HCT116 (cell line): ENCODE measurements around the gene GGACT. TPM values are rescaled to one million over a fixed set of nuclear protein-coding genes. Genes with fewer than 3 reads are reported as not detected.

ENCODE experiments used
- ATAC-seq: fragments of 200-7000 bp; cut with Tn5 transposase; 2 replicates; pipeline ENCODE4 v1.9.1; 2020; ENCODE audit warnings: mild to moderate bottlenecking, moderate library complexity
- Bru-seq: library from RNA; stranded (reverse); fragments of 400-500 nt; gene quantifications from one replicate; lab custom pipeline; 2021; lab: Mats Ljungman, UMichigan
- BruChase-seq, 2 experiments: library from RNA; stranded (reverse); fragments of 400-500 nt; gene quantifications; one replicate each; lab custom pipeline; 2021; lab: Mats Ljungman, UMichigan
- BruUV-seq: library from RNA; stranded (reverse); fragments of 400-500 nt; replicated peaks from 2 replicates; lab custom pipeline; 2021; lab: Mats Ljungman, UMichigan
- CTCF ChIA-PET: fragments of 300-600 bp; sonication (Branson Sonifier 250); formaldehyde crosslinking; loops from one replicate; lab custom pipeline; 2021; ENCODE audit warnings: antibody characterized with exemption; lab: Charles Lee
- POLR2A ChIA-PET: fragments of 300-600, 350-600 bp; sonication (Branson Sonifier 250); formaldehyde crosslinking; loops from one replicate; lab custom pipeline; 2021; ENCODE audit warnings: antibody characterized with exemption; lab: Charles Lee
- RAD21 ChIA-PET, 2 experiments: fragments of 300-600 bp; sonication (Branson Sonifier 250); formaldehyde crosslinking; loops; one replicate each; lab custom pipeline; 2023; ENCODE audit warnings: low total read pairs in 2 of 2; ENCODE audit not compliant: uncharacterized antibody in 2 of 2, unreplicated experiment in 2 of 2, low non-redundant PET in 1 of 2; lab: Charles Lee
- DNase-seq: peaks from one replicate; pipeline ENCODE4 v3.0.0-alpha.2; 2010; ENCODE audit warnings: low read depth, low spot score
- H2AFZ ChIP-seq: fragments of 200-600 bp; shearing (Covaris generic), sonication (generic); 2 replicates; pipeline ENCODE4 v1.6.1; 2017; ENCODE audit warnings: low read depth, mixed run types, mixed read lengths, antibody characterized with exemption, low read length; ENCODE audit not compliant: poor library complexity, severe bottlenecking
- H3K27ac ChIP-seq: 2 replicates; pipeline ENCODE4 v1.5.1; 2012; ENCODE audit warnings: low read depth, low read length
- H3K27me3 ChIP-seq: fragments of 200-600 bp; sonication (generic); 2 replicates; pipeline ENCODE4 v1.6.1; 2016; ENCODE audit warnings: mixed run types, low read length, mixed read lengths; ENCODE audit not compliant: insufficient read depth
- H3K36me3 ChIP-seq, 2 experiments: fragments of 200-500 bp in 1 of 2; fragments of 200-600 bp in 1 of 2; sonication (Bioruptor generic) in 1 of 2; sonication (generic) in 1 of 2; 2 replicates each; pipeline versions ENCODE4 v1.5.1 to v1.6.1; 2014 to 2016; ENCODE audit warnings: low read length in 2 of 2, inconsistent platforms in 1 of 2, mixed read lengths in 1 of 2, mixed run types in 1 of 2; ENCODE audit not compliant: insufficient read depth in 2 of 2, control insufficient read depth in 1 of 2
- H3K4me1 ChIP-seq, 2 experiments: fragments of 200-600 bp in 1 of 2; sonication (generic) in 1 of 2; 2 replicates each; pipeline versions ENCODE4 v1.5.1 to v1.6.1; 2012 to 2017; ENCODE audit warnings: low read length in 2 of 2, inconsistent platforms in 1 of 2, mild to moderate bottlenecking in 1 of 2, mixed read lengths in 1 of 2, mixed run types in 1 of 2, moderate library complexity in 1 of 2; ENCODE audit not compliant: insufficient read depth in 2 of 2, control insufficient read depth in 1 of 2
- H3K4me2 ChIP-seq: fragments of 200-600 bp; sonication (generic); 2 replicates; pipeline ENCODE4 v1.6.1; 2017; ENCODE audit warnings: mixed run types, low read length, mixed read lengths
- H3K4me3 ChIP-seq, 2 experiments: fragments of 200-600 bp in 1 of 2; sonication (generic) in 1 of 2; replicated peaks in 1 of 2; 2 replicates each; pipeline ENCODE4 v1.5.1; 2011 to 2016; ENCODE audit warnings: low read length in 2 of 2, control low read depth in 1 of 2, low read depth in 1 of 2, mild to moderate bottlenecking in 1 of 2, mixed read lengths in 1 of 2, mixed run types in 1 of 2
- H3K79me2 ChIP-seq: fragments of 200-600 bp; sonication (generic); 2 replicates; pipeline ENCODE4 v1.6.1; 2017; ENCODE audit warnings: mild to moderate bottlenecking, mixed run types, low read length, moderate library complexity, mixed read lengths; ENCODE audit not compliant: insufficient read depth
- H3K9ac ChIP-seq: fragments of 200-600 bp; sonication (generic); 2 replicates; pipeline ENCODE4 v1.6.1; 2016; ENCODE audit warnings: low read length, mixed read lengths
- H3K9me2 ChIP-seq: fragments of 200-600 bp; sonication (generic), shearing (Covaris generic); 2 replicates; pipeline ENCODE4 v1.6.1; 2017; ENCODE audit warnings: mixed run types, mild to moderate bottlenecking, moderate library complexity; ENCODE audit not compliant: insufficient read depth
- H3K9me3 ChIP-seq, 2 experiments: fragments of 200-500 bp in 1 of 2; fragments of 200-600 bp in 1 of 2; sonication (Bioruptor generic) in 1 of 2; sonication (generic) in 1 of 2; 2 replicates each; pipeline ENCODE4 v1.6.1; 2014 to 2017; ENCODE audit warnings: low read length in 2 of 2, mixed read lengths in 2 of 2, inconsistent platforms in 1 of 2, low read depth in 1 of 2, mild to moderate bottlenecking in 1 of 2, mixed run types in 1 of 2, moderate library complexity in 1 of 2; ENCODE audit not compliant: control insufficient read depth in 1 of 2, insufficient read depth in 1 of 2
- H4K20me1 ChIP-seq: fragments of 200-600 bp; sonication (generic), shearing (Covaris generic); 2 replicates; pipeline ENCODE4 v1.6.1; 2017; ENCODE audit warnings: mixed run types, mild to moderate bottlenecking, moderate library complexity; ENCODE audit not compliant: insufficient read depth
- CBX3 ChIP-seq: IDR thresholded peaks from 2 replicates; pipeline ENCODE4 v1.6.1; 2012; ENCODE audit warnings: low read depth
- CEBPB ChIP-seq: IDR thresholded peaks from 2 replicates; pipeline ENCODE4 v1.6.1; 2012; ENCODE audit warnings: low read depth
- EGR1 ChIP-seq: IDR thresholded peaks from 2 replicates; pipeline ENCODE4 v1.6.1; 2012; ENCODE audit warnings: low read depth
- ELF1 ChIP-seq: IDR thresholded peaks from 2 replicates; pipeline ENCODE4 v1.6.1; 2012; ENCODE audit warnings: low read depth, borderline replicate concordance
- EZH2 ChIP-seq: fragments of 200-600 bp; sonication (generic); IDR thresholded peaks from 2 replicates; pipeline ENCODE4 v1.6.1; 2017; ENCODE audit warnings: antibody characterized with exemption, mixed run types
- EZH2phosphoT487 ChIP-seq: fragments of 200-600 bp; IDR thresholded peaks from 2 replicates; pipeline ENCODE4 v1.6.1; 2018; ENCODE audit warnings: antibody characterized with exemption, borderline replicate concordance
- FOSL1 ChIP-seq: IDR thresholded peaks from 2 replicates; pipeline ENCODE4 v1.6.1; 2012; ENCODE audit warnings: low read depth
- JUND ChIP-seq: IDR thresholded peaks from 2 replicates; pipeline ENCODE4 v1.6.1; 2012
- POLR2A ChIP-seq: IDR thresholded peaks from 2 replicates; pipeline ENCODE4 v1.7.0; 2011; ENCODE audit warnings: borderline replicate concordance; ENCODE audit not compliant: insufficient read depth, insufficient read length; ENCODE audit errors: extremely low read depth
- POLR2AphosphoS5 ChIP-seq: IDR thresholded peaks from 2 replicates; pipeline ENCODE4 v1.6.1; 2011; ENCODE audit warnings: mild to moderate bottlenecking, low read depth, low read length, moderate library complexity
- RAD21 ChIP-seq: IDR thresholded peaks from 2 replicates; pipeline ENCODE4 v1.6.1; 2012; ENCODE audit warnings: low read depth, mild to moderate bottlenecking
- SIN3A ChIP-seq: IDR thresholded peaks from 2 replicates; pipeline ENCODE4 v1.6.1; 2012; ENCODE audit warnings: low read depth
- SP1 ChIP-seq: IDR thresholded peaks from 2 replicates; pipeline ENCODE4 v1.6.1; 2012; ENCODE audit warnings: low read depth
- SRF ChIP-seq: IDR thresholded peaks from 2 replicates; pipeline ENCODE4 v1.6.1; 2012; ENCODE audit warnings: low read depth
- TCF7L2 ChIP-seq: IDR thresholded peaks from 2 replicates; pipeline ENCODE4 v1.7.0; 2011; ENCODE audit warnings: borderline replicate concordance, inconsistent platforms; ENCODE audit not compliant: insufficient read depth, insufficient read length; ENCODE audit errors: extremely low read depth
- YY1 ChIP-seq: IDR thresholded peaks from 2 replicates; pipeline ENCODE4 v1.6.1; 2011; ENCODE audit warnings: low read length, low read depth, moderate library complexity, mild to moderate bottlenecking; ENCODE audit not compliant: insufficient replicate concordance; ENCODE audit errors: extremely low read depth
- ZFX ChIP-seq: fragments of 450-650 bp; IDR thresholded peaks from 2 replicates; pipeline ENCODE4 v1.6.1; 2017
- intact Hi-C: fragments of 100-400 bp; cut with micrococcal nuclease; formaldehyde crosslinking; loops from 2 replicates; pipeline ENCODE4 v1.10.0; 2022
- long read RNA-seq: library from polyadenylated mRNA; unstranded; transcript quantifications from one replicate; pipeline ENCODE4 v2.0.0, GENCODE V29; 2021; ENCODE audit not compliant: unreplicated experiment
- polyA plus RNA-seq: library from polyadenylated mRNA; unstranded; fragments of >200 nt; gene quantifications from 2 replicates; pipeline ENCODE4 v1.2.1, GENCODE V29; 2012; ENCODE audit warnings: missing spikeins
- total RNA-seq: library from RNA; stranded (reverse); gene quantifications from one replicate; pipeline ENCODE4 v1.2.1, GENCODE V29; 2021; ENCODE audit not compliant: unreplicated experiment
- TF ChIP-seq, protein P1 (sequence below): IDR thresholded peaks from 2 replicates; pipeline ENCODE4 v1.6.1; 2012; ENCODE audit warnings: low read depth
- TF ChIP-seq, protein P2 (sequence below), 3 experiments: fragments of 200-600 bp in 1 of 3; sonication (generic) in 1 of 3; IDR thresholded peaks in 2 of 3; conservative IDR thresholded peaks in 1 of 3; 2 replicates each; pipeline ENCODE4 v1.5.1; 2012 to 2017; ENCODE audit warnings: low read depth in 2 of 3, low read length in 2 of 3, antibody characterized with exemption in 1 of 3, borderline replicate concordance in 1 of 3, control low read depth in 1 of 3, mild to moderate bottlenecking in 1 of 3, mixed read lengths in 1 of 3, mixed run types in 1 of 3, moderate library complexity in 1 of 3; ENCODE audit not compliant: insufficient read depth in 1 of 3
- TF ChIP-seq, protein P3 (sequence below): IDR thresholded peaks from 2 replicates; pipeline ENCODE4 v1.6.1; 2012
- TF ChIP-seq, protein P4 (sequence below): IDR thresholded peaks from 2 replicates; pipeline ENCODE4 v1.6.1; 2012

The GGACT gene
- total RNA-seq (5.0 TPM), Bru-seq, nascent RNA (percentile 69 among the genes with signal in this experiment), BruChase-seq, experiment 1, labeled RNA remaining after a 6-hour chase (percentile 74 among the genes with signal in this experiment), BruChase-seq, experiment 2, labeled RNA remaining after a 2-hour chase (percentile 69 among the genes with signal in this experiment)
- 3.4 and 3.6 TPM in 2 replicates for polyA plus RNA-seq
- long read RNA-seq, partial matches to known transcripts, result 2 of 7 reads
- long read RNA-seq, other reads (novel, unspliced or antisense), result 5 of 7 reads

DNA sequence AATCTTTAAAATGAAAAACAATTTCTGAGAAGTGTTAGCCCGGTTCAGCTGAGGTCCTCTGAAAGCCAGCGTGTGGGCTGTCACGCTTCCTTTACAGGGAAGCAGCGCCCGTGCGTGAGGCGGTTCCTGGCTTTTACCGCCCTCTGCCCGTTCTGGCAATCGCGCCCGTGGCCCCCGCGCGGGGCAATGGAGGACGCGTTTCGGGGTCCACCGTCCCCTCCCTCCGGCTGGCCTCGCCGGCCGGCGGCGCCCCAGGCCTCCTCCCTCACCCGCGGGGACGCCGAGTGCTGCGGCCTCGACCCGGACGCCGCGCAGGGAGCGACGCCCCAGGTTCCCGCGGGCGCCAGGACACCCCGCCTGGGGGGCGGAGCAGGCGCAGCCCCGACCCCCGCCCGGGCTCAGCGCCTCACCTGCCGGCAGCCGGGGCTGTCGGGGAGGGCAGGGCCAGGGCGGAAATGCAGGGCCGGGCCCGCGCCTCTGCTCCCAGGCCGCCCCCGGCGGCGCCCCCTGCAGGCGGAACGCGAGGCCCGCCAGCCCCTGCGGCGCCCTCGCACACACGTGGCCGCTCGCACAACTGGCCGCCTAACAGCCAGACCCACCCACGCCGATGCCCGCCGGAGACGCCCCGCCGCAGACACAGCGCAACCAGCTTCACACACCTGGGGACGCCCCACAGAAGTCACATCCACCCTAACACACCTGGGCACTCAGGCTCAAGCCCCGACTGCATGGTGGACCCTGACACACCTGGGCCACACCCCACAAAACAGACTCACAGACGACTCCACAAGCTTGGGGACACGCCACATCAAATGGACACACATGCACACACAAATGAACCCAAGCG, at the start of gene GGACT:
TSS of gene GGACT (minus strand) at position 459 of the 847 bp plus-strand sequence. CDS start 56,198 bp downstream, outside the sequence.
- Histone ChIP-seq H3K9me2 (no peaks in the 10 kb centered on the region), H3K9me3 (no peaks in the 10 kb centered on the region), H3K4me2 (peak within 1 kb of the TSS; percentile 83), H3K4me3 (peak within 1 kb of the TSS; percentile 67 to 73), H2AFZ (peak within 1 kb of the TSS; percentile 94), H3K79me2 (no peaks in the 10 kb centered on the region), H3K27ac (peak within 1 kb of the TSS; percentile 67), H3K27me3 (no peaks in the 10 kb centered on the region), H3K4me1 (peaks cover 0 to 15% of the 10 kb centered on the region in 2 experiments; a peak in 3 of 4 replicates), H4K20me1 (no peaks in the 10 kb centered on the region), H3K36me3 (no peaks in the 10 kb centered on the region), H3K9ac (peak within 1 kb of the TSS; percentile 80)
- ATAC-seq (peak; percentile 97), DNase-seq (peak; percentile 54)
- intact Hi-C loops, result no loop called here
- no TSS peak for BruUV-seq
- ChIA-PET RAD21 (no interaction called here), POLR2A (interaction anchor here (0.6 kb wide), 1 partner anchor 607 kb away, joined by 4 read pairs; the partner anchor contains the start of gene ZIC2), CTCF (no interaction called here)
- TF ChIP-seq POLR2AphosphoS5, result peak; percentile 79
- TF ChIP-seq, protein P1, sequence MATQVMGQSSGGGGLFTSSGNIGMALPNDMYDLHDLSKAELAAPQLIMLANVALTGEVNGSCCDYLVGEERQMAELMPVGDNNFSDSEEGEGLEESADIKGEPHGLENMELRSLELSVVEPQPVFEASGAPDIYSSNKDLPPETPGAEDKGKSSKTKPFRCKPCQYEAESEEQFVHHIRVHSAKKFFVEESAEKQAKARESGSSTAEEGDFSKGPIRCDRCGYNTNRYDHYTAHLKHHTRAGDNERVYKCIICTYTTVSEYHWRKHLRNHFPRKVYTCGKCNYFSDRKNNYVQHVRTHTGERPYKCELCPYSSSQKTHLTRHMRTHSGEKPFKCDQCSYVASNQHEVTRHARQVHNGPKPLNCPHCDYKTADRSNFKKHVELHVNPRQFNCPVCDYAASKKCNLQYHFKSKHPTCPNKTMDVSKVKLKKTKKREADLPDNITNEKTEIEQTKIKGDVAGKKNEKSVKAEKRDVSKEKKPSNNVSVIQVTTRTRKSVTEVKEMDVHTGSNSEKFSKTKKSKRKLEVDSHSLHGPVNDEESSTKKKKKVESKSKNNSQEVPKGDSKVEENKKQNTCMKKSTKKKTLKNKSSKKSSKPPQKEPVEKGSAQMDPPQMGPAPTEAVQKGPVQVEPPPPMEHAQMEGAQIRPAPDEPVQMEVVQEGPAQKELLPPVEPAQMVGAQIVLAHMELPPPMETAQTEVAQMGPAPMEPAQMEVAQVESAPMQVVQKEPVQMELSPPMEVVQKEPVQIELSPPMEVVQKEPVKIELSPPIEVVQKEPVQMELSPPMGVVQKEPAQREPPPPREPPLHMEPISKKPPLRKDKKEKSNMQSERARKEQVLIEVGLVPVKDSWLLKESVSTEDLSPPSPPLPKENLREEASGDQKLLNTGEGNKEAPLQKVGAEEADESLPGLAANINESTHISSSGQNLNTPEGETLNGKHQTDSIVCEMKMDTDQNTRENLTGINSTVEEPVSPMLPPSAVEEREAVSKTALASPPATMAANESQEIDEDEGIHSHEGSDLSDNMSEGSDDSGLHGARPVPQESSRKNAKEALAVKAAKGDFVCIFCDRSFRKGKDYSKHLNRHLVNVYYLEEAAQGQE, result no peak
- peak; percentile 78 for TF ChIP-seq EGR1
- TF ChIP-seq, protein P2, sequence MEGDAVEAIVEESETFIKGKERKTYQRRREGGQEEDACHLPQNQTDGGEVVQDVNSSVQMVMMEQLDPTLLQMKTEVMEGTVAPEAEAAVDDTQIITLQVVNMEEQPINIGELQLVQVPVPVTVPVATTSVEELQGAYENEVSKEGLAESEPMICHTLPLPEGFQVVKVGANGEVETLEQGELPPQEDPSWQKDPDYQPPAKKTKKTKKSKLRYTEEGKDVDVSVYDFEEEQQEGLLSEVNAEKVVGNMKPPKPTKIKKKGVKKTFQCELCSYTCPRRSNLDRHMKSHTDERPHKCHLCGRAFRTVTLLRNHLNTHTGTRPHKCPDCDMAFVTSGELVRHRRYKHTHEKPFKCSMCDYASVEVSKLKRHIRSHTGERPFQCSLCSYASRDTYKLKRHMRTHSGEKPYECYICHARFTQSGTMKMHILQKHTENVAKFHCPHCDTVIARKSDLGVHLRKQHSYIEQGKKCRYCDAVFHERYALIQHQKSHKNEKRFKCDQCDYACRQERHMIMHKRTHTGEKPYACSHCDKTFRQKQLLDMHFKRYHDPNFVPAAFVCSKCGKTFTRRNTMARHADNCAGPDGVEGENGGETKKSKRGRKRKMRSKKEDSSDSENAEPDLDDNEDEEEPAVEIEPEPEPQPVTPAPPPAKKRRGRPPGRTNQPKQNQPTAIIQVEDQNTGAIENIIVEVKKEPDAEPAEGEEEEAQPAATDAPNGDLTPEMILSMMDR (IDR thresholded peaks at IDR 0.05 in 2 of 3, conservative IDR thresholded peaks at IDR 0.05 in 1 of 3; ENCODE audit: borderline replicate concordance in 1 of 3, insufficient read depth in 1 of 3, low read depth in 2 of 3, low read length in 2 of 3), result peak; percentile 43 to 77 (median 61)
- peak; percentile 76 for TF ChIP-seq POLR2A
- TF ChIP-seq CEBPB, result no peak
- no peak for TF ChIP-seq RAD21
- TF ChIP-seq CBX3, result peak; percentile 99
- TF ChIP-seq SRF, result no peak
- TF ChIP-seq ZFX, result peak; percentile 94
- no peak for TF ChIP-seq EZH2
- TF ChIP-seq ELF1, result no peak
- TF ChIP-seq, protein P3, sequence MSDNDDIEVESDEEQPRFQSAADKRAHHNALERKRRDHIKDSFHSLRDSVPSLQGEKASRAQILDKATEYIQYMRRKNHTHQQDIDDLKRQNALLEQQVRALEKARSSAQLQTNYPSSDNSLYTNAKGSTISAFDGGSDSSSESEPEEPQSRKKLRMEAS, result peak; percentile 100
- peak; percentile 69 for TF ChIP-seq YY1
- TF ChIP-seq TCF7L2, result no peak
- no peak for TF ChIP-seq EZH2phosphoT487
- TF ChIP-seq FOSL1, result no peak
- no peak for TF ChIP-seq JUND
- no peak for TF ChIP-seq SP1
- TF ChIP-seq SIN3A, result no peak
- TF ChIP-seq, protein P4, sequence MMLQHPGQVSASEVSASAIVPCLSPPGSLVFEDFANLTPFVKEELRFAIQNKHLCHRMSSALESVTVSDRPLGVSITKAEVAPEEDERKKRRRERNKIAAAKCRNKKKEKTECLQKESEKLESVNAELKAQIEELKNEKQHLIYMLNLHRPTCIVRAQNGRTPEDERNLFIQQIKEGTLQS, result no peak
